Activated naive CD8-positive, alpha-beta T cell (primary cell): ENCODE measurements around the gene ASB18.

Source experiments
- H3K27ac Mint-ChIP-seq: one replicate; pipeline ENCODE4 v1.8.0; 2021; ENCODE audit warnings: mixed read lengths
- H3K27me3 Mint-ChIP-seq: one replicate; pipeline ENCODE4 v1.8.0; 2021; ENCODE audit warnings: mixed read lengths
- H3K36me3 Mint-ChIP-seq: one replicate; pipeline ENCODE4 v1.8.0; 2021; ENCODE audit warnings: mixed read lengths
- H3K4me1 Mint-ChIP-seq: one replicate; pipeline ENCODE4 v1.8.0; 2021; ENCODE audit warnings: low read depth, mixed read lengths
- H3K4me3 Mint-ChIP-seq: one replicate; pipeline ENCODE4 v1.8.0; 2021; ENCODE audit warnings: mild to moderate bottlenecking, mixed read lengths
- H3K9me3 Mint-ChIP-seq: one replicate; pipeline ENCODE4 v1.8.0; 2021; ENCODE audit warnings: low read depth, mixed read lengths

The ASB18 gene

GRCh38 chr2:236163471-236164200 lies 100.6 kb downstream of the ASB18 start:
- peaks cover 16% of the 10 kb centered on the region for H3K4me1 Mint-ChIP-seq
- no peaks in the 10 kb centered on the region for H3K36me3 Mint-ChIP-seq
- no peak overlapping the region for H3K4me3 Mint-ChIP-seq
- no peaks in the 10 kb centered on the region for H3K9me3 Mint-ChIP-seq
- peaks cover 18% of the 10 kb centered on the region for H3K27me3 Mint-ChIP-seq
- no peak overlapping the region for H3K27ac Mint-ChIP-seq

DNA sequence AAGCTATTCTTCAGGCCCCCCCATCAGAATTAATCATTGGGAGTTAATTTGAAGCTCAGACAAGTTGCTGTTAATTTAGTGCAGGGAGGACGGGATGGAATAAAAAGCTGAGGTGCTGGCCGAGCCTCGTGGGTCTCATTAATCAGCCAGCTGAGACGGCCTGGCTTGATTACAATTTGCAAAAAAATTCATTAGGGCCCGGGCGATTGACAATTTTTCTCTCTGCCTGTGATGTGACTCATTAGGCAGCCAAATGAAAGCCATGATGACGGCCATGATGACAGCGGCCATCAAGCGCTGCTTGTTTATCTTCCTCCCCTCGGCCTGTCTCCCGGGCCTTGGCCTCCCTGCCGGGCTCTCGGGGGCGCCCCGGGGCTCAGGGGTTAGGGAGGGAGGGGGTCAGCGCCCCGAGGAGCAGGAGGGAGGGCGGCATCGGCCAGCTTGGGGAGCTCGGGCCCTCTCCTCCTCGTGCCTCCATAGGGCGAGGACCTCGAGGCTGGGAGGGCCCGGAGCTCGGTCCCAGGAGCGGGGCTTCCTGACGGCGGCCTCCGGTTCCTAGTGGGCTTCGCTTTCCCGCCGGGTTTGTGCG lies 101.2 kb downstream of the ASB18 start:
- Mint-ChIP-seq H3K36me3 (no peaks in the 10 kb centered on the region), H3K27ac (no peak overlapping the region), H3K4me1 (peaks cover 16% of the 10 kb centered on the region), H3K27me3 (peaks cover 20% of the 10 kb centered on the region), H3K9me3 (no peaks in the 10 kb centered on the region), H3K4me3 (no peak overlapping the region)

DNA sequence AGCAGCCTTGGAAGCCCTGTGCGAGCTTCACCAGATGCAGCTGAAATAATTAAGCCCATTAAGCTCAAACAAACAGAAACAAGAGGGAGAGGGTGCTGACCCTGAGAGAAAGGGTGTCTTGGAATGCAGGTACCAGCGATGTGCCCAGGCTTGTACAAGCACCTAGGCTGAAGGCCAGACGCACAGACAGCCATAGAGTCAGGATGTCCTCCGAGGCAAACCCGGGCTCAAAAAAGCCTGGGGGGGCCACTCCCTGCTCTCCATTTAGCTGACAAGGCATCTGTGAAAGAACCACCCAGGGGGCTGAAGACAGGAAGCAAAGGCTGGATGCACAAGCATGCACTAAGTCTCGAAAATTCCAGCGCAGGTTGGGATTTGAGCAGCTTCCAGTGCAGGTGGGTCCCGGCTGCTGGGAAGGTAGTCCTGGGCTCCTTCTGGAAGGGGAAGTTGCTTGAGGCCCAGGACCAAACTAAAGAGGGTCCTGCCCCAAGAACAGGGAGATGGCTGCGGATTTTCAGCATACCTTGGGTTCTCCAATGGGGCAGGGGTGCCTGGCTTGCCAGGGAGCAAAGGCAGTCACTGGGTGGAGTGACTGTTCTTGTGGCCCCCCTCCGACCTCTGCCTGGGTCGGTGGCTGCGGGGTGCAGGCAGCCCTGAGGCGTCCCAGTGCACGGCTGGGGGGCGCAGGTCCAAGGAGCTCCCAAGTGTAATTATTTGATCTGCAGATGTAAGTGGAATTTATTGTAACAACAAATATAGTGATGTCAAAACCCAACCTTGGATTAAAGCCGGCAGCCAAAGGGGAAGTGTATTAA lies 102.0 kb downstream of the ASB18 start:
- Mint-ChIP-seq H3K4me3 (no peak overlapping the region), H3K27ac (no peak overlapping the region), H3K4me1 (peaks cover 16% of the 10 kb centered on the region), H3K36me3 (no peaks in the 10 kb centered on the region), H3K27me3 (peaks cover 27% of the 10 kb centered on the region), H3K9me3 (no peaks in the 10 kb centered on the region)

DNA sequence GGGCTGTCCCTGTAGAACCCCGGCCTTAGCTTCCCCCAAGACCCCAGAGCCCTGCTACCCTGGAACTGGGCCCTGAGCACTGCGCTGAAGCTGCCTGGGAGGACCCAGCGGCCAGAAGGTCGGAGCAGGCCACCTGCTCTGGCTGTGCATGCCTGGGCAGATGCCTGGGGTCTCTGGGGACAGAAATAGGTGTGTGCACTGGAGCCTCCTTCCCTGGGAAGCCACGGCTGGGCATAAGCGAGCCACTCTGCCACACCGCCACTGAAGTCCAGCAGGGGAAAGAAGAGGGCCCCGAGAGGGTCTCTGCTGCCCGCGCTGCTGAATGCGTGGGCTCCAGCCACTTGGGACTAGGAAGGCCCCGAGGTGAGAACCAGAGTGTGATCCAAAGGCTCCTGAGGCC lies 102.7 kb downstream of the ASB18 start:
- Mint-ChIP-seq H3K4me3 (no peak overlapping the region), H3K9me3 (no peaks in the 10 kb centered on the region), H3K36me3 (no peaks in the 10 kb centered on the region), H3K27ac (no peak overlapping the region), H3K27me3 (peaks cover 31% of the 10 kb centered on the region), H3K4me1 (peaks cover 12% of the 10 kb centered on the region)

DNA sequence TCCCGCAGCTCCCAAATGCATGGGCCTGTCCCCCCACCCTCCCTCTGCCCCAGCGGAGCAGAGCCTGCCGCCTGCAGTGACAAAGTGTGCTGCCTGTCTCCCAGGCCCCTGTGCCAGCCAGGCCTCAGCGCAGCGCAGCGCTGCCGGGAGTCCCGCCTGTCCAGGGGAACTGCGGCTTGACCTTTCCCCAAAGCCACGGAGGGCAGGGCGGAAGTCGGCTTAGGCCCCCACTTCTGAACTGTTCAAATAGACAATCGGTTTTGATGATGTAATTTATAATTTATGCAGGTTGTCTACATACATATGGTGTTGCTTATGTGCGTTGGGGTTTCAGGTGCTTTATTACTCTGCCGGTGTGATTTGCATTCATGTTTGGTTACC lies 103.1 kb downstream of the ASB18 start:
- H3K27me3 Mint-ChIP-seq, result peaks cover 27% of the 10 kb centered on the region
- H3K4me3 Mint-ChIP-seq, result no peak overlapping the region
- H3K27ac Mint-ChIP-seq, result no peak overlapping the region
- no peaks in the 10 kb centered on the region for H3K9me3 Mint-ChIP-seq
- H3K36me3 Mint-ChIP-seq, result no peaks in the 10 kb centered on the region
- peaks cover 8% of the 10 kb centered on the region for H3K4me1 Mint-ChIP-seq

DNA sequence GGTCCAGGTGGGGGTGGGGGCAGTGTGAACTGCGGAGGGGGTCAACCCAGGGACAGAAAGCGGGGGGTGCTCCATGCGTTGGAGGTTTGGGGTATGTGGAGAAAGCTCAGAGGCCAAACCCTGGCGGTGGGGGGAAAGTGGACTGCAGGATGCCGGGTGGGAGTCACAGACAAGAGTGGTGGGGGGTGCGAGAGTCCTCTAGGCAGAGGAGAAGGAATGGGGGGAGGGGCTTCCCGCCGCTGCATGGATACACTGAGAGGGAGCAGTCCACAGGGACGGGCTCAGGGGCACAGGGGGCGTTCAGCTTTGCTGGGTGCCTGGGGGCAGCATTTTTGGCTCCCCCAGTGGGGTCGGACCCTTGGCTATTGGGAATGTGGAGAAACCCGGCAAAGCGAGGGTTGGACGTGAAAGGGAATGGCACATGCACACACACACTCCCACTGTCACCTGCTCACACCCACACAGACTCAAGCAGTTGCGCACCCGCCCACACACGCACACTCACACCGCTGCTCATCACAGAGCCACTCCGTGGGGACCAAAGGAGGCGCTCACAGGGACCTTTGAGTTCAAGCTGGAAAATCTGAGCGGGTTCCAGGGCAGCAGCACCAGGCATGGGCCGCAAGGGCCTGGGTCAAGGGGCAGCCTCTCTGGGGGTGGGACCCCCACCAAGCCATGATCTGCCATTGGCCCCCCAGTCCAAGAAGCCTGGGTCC lies 103.7 kb downstream of the ASB18 start:
- H3K27me3 Mint-ChIP-seq, result peaks cover 27% of the 10 kb centered on the region

GRCh38 chr2:236159778-236160170 lies 104.4 kb downstream of the ASB18 start:
- Mint-ChIP-seq H3K9me3 (no peaks in the 10 kb centered on the region), H3K27me3 (peaks cover 23% of the 10 kb centered on the region), H3K36me3 (no peaks in the 10 kb centered on the region)

More for the DNA sequence above, 103.7 kb downstream of the ASB18 start:
- H3K9me3 Mint-ChIP-seq, result no peaks in the 10 kb centered on the region
- no peak overlapping the region for H3K27ac Mint-ChIP-seq
- peaks cover 8% of the 10 kb centered on the region for H3K4me1 Mint-ChIP-seq
- H3K36me3 Mint-ChIP-seq, result no peaks in the 10 kb centered on the region
- no peak overlapping the region for H3K4me3 Mint-ChIP-seq

GRCh38 chr2:236158969-236159777 lies 105.0 kb downstream of the ASB18 start:
- H3K4me3 Mint-ChIP-seq, result no peak overlapping the region
- H3K9me3 Mint-ChIP-seq, result peaks cover 3% of the 10 kb centered on the region
- H3K27me3 Mint-ChIP-seq, result peaks cover 27% of the 10 kb centered on the region
- H3K4me1 Mint-ChIP-seq, result peaks cover 2% of the 10 kb centered on the region
- H3K27ac Mint-ChIP-seq, result no peak overlapping the region
- H3K36me3 Mint-ChIP-seq, result no peaks in the 10 kb centered on the region

More at GRCh38 chr2:236159778-236160170, 104.4 kb downstream of the ASB18 start:
- no peak overlapping the region for H3K4me3 Mint-ChIP-seq
- no peak overlapping the region for H3K27ac Mint-ChIP-seq
- peaks cover 4% of the 10 kb centered on the region for H3K4me1 Mint-ChIP-seq

GRCh38 chr2:236157815-236158498 lies 106.2 kb downstream of the ASB18 start:
- peaks cover 27% of the 10 kb centered on the region for H3K27me3 Mint-ChIP-seq
- no peak overlapping the region for H3K4me3 Mint-ChIP-seq
- H3K36me3 Mint-ChIP-seq, result peaks cover 2% of the 10 kb centered on the region
- H3K4me1 Mint-ChIP-seq, result peaks cover 2% of the 10 kb centered on the region
- H3K9me3 Mint-ChIP-seq, result peaks cover 11% of the 10 kb centered on the region
- no peak overlapping the region for H3K27ac Mint-ChIP-seq

- peaks cover 2% of the 10 kb centered on the region for H3K36me3 Mint-ChIP-seq
- no peaks in the 10 kb centered on the region for H3K4me1 Mint-ChIP-seq
- no peak overlapping the region for H3K27ac Mint-ChIP-seq
- H3K4me3 Mint-ChIP-seq, result no peak overlapping the region
- peaks cover 26% of the 10 kb centered on the region for H3K27me3 Mint-ChIP-seq
- H3K9me3 Mint-ChIP-seq, result peaks cover 14% of the 10 kb centered on the region
These were observed 106.8 kb downstream of the ASB18 start for GRCh38 chr2:236157366-236157765.

GRCh38 chr2:236156860-236157194 lies 107.4 kb downstream of the ASB18 start:
- peaks cover 2% of the 10 kb centered on the region for H3K36me3 Mint-ChIP-seq
- H3K27ac Mint-ChIP-seq, result no peak overlapping the region
- H3K4me3 Mint-ChIP-seq, result no peak overlapping the region
- peaks cover 14% of the 10 kb centered on the region for H3K9me3 Mint-ChIP-seq
- H3K27me3 Mint-ChIP-seq, result peaks cover 26% of the 10 kb centered on the region
- H3K4me1 Mint-ChIP-seq, result no peaks in the 10 kb centered on the region

GRCh38 chr2:236156095-236156859 lies 107.9 kb downstream of the ASB18 start:
- H3K27me3 Mint-ChIP-seq, result peaks cover 26% of the 10 kb centered on the region
- H3K4me3 Mint-ChIP-seq, result no peak overlapping the region
- no peak overlapping the region for H3K27ac Mint-ChIP-seq
- no peaks in the 10 kb centered on the region for H3K4me1 Mint-ChIP-seq
- peaks cover 14% of the 10 kb centered on the region for H3K9me3 Mint-ChIP-seq
- peaks cover 2% of the 10 kb centered on the region for H3K36me3 Mint-ChIP-seq

DNA sequence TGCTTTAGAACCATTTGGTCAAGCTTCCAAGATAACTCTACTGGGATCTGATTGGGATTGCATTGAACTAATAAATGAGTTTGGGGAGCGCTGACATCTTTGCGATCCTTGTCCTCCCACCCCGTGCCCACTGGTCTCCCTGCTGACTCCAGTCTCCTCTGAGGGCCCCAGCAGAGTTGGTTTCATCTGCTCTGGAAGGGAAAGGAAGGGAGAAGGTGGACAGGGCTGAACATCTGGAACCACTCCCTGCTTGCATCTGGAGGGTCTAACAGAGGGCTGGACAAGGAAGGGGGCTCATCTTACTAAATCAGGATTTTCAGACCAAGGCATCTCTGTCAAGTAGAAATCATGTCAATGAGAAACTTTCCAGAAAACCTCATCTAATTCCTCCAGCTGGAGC lies 108.8 kb downstream of the ASB18 start:
- Mint-ChIP-seq H3K4me3 (no peak overlapping the region), H3K9me3 (peaks cover 16% of the 10 kb centered on the region), H3K27ac (no peak overlapping the region), H3K27me3 (peaks cover 24% of the 10 kb centered on the region), H3K4me1 (no peaks in the 10 kb centered on the region), H3K36me3 (peaks cover 2% of the 10 kb centered on the region)
